Renal pelvis (tissue), 3 donors: ENCODE measurements around the gene MIEN1. TPM values are rescaled to one million over a fixed set of nuclear protein-coding genes. Genes with fewer than 3 reads are reported as not detected.

Source experiments
- polyA plus RNA-seq, 3 donors: library from polyadenylated mRNA; unstranded; fragments of 120-200 nt; gene quantifications; one replicate each; pipeline ENCODE4 v1.2.1, GENCODE V29; 2013; ENCODE audit not compliant: insufficient read length in 3 of 3

Gene MIEN1
- polyA plus RNA-seq, 3 donors: 33.6 to 36.8 (median 35.9) TPM

Other genes starting within 250 kb of the MIEN1 start
- under 1 TPM; 0.01 to 0.06 (median 0.04) TPM for gene NEUROD2, start 122.6 kb downstream of the MIEN1 start, polyA plus RNA-seq
- 10 to 100 TPM in 2 of 3 donors, 1 to 10 TPM in 1; 9.1 to 13.6 (median 12.2) TPM for gene PPP1R1B, start 103.6 kb downstream of the MIEN1 start, polyA plus RNA-seq
- 10 to 100 TPM; 49.1 to 54.7 (median 54.3) TPM for gene STARD3, start 93.4 kb downstream of the MIEN1 start, polyA plus RNA-seq
- gene TCAP, start 65.2 kb downstream of the MIEN1 start, polyA plus RNA-seq: 1 to 10 TPM; 1.5 to 2.0 (median 1.9) TPM
- 1 to 10 TPM; 3.0 to 3.9 (median 3.3) TPM for gene PNMT, start 62.1 kb downstream of the MIEN1 start, polyA plus RNA-seq
- 10 to 100 TPM; 37.4 to 48.6 (median 43.6) TPM for gene PGAP3, start 42.5 kb downstream of the MIEN1 start, polyA plus RNA-seq
- gene ERBB2, start 30.5 kb downstream of the MIEN1 start, polyA plus RNA-seq: 100 to 1,000 TPM; 178 to 214 (median 210) TPM
- gene GRB7, start 7.4 kb upstream of the MIEN1 start, polyA plus RNA-seq: 10 to 100 TPM; 38.0 to 56.5 (median 53.2) TPM
- gene IKZF3, start 133.8 kb upstream of the MIEN1 start, polyA plus RNA-seq: under 1 TPM; 0.23 to 0.33 (median 0.30) TPM
- not detected for gene ZPBP2, start 137.7 kb upstream of the MIEN1 start, polyA plus RNA-seq
- 10 to 100 TPM; 10.7 to 29.9 (median 21.1) TPM for gene GSDMB, start 188.1 kb upstream of the MIEN1 start, polyA plus RNA-seq
- gene ORMDL3, start 197.1 kb upstream of the MIEN1 start, polyA plus RNA-seq: 100 to 1,000 TPM in 1 of 3 donors, 10 to 100 TPM in 2; 94.8 to 106 (median 96.6) TPM
- not detected for gene LRRC3C, start 197.2 kb upstream of the MIEN1 start, polyA plus RNA-seq
- gene GSDMA, start 232.5 kb upstream of the MIEN1 start, polyA plus RNA-seq: 1 to 10 TPM; 2.6 to 3.9 (median 2.7) TPM